K562 (cell line): Measurements from ENCODE around the gene RNF26. TPM values are rescaled to one million over a fixed set of nuclear protein-coding genes. Genes with fewer than 3 reads are reported as not detected.
A peak's percentile ranks its signal among the peaks of the same experiment; 100 is the strongest.

ENCODE experiments used
- ARNT ChIP-seq, 2 experiments: fragments of 450-650 bp; IDR thresholded peaks; 2 replicates each; pipeline ENCODE4 v1.6.1; 2016; ENCODE audit warnings: mild to moderate bottlenecking in 1 of 2
- ATF1 ChIP-seq, 2 experiments: fragments of 450-650 bp in 1 of 2; IDR thresholded peaks; 2 replicates each; pipeline ENCODE4 v1.6.1; 2016; ENCODE audit warnings: missing compliant biosample characterization in 1 of 2, missing genetic modification characterization in 1 of 2
- BMI1 ChIP-seq: fragments of 150-350 bp; IDR thresholded peaks from 2 replicates; pipeline ENCODE4 v1.6.1; 2014; ENCODE audit warnings: low read length
- BRF1 ChIP-seq: IDR thresholded peaks from 3 replicates; pipeline ENCODE4 v1.6.1; 2011; ENCODE audit warnings: borderline replicate concordance, mild to moderate bottlenecking; ENCODE audit not compliant: insufficient read length; ENCODE audit errors: extremely low read depth
- CAMTA2 ChIP-seq: fragments of 250-450 bp; sonication (Bioruptor Pico); conservative IDR thresholded peaks from 2 replicates; pipeline ENCODE4 v1.5.1; 2022
- DIDO1 ChIP-seq: fragments of 450-650 bp; IDR thresholded peaks from 2 replicates; pipeline ENCODE4 v1.6.1; 2016; ENCODE audit warnings: low read depth, missing biosample characterization, missing genetic modification characterization
- ELF1 ChIP-seq: fragments of 200-800 bp; sonication (Bioruptor generic); IDR thresholded peaks from 2 replicates; pipeline ENCODE4 v1.6.1; 2016; ENCODE audit warnings: missing genetic modification characterization, missing compliant biosample characterization
- ETV5 ChIP-seq: sonication (generic); formaldehyde crosslinking; IDR thresholded peaks from 2 replicates; pipeline ENCODE4 v1.4.0; 2020; ENCODE audit warnings: low read depth, mild to moderate bottlenecking, missing genetic modification reagents
- HDAC6 ChIP-seq: IDR thresholded peaks from 2 replicates; pipeline ENCODE4 v1.6.1; 2012; ENCODE audit warnings: low read depth, mild to moderate bottlenecking, control low read depth, inconsistent platforms, low read length, moderate library complexity
- HES1 ChIP-seq: fragments of 450-650 bp; IDR thresholded peaks from 2 replicates; pipeline ENCODE4 v1.6.1; 2016; ENCODE audit warnings: low read depth, mild to moderate bottlenecking, moderate library complexity
- MCM3 ChIP-seq: fragments of 450-650 bp; IDR thresholded peaks from 2 replicates; pipeline ENCODE4 v1.6.1; 2016
- NCOA4 ChIP-seq: fragments of 450-650 bp; IDR thresholded peaks from 2 replicates; pipeline ENCODE4 v1.6.1; 2018; ENCODE audit warnings: mild to moderate bottlenecking; ENCODE audit not compliant: partially characterized antibody
- NR1H2 ChIP-seq: sonication (generic); formaldehyde crosslinking; IDR thresholded peaks from 2 replicates; pipeline ENCODE4 v1.4.0; 2020; ENCODE audit warnings: mild to moderate bottlenecking, missing genetic modification reagents
- PCBP1 ChIP-seq: fragments of 200-400 bp; formaldehyde crosslinking; IDR thresholded peaks from 2 replicates; pipeline ENCODE4 v1.6.1; 2018; ENCODE audit warnings: mild to moderate bottlenecking, low read depth, low read length; ENCODE audit not compliant: poor library complexity, severe bottlenecking
- PHF21A ChIP-seq: fragments of 450-650 bp; IDR thresholded peaks from 2 replicates; pipeline ENCODE4 v1.6.1; 2017; ENCODE audit warnings: low read depth, borderline replicate concordance
- POLR2H ChIP-seq: IDR thresholded peaks from 2 replicates; pipeline ENCODE4 v1.6.1; 2016; ENCODE audit warnings: missing genetic modification characterization, low read depth, mild to moderate bottlenecking, control low read depth, missing compliant biosample characterization, moderate library complexity
- RBM17 ChIP-seq: fragments of 200-400 bp; formaldehyde crosslinking; IDR thresholded peaks from 2 replicates; pipeline ENCODE4 v1.6.1; 2017; ENCODE audit warnings: low read depth, mild to moderate bottlenecking, low read length, borderline replicate concordance
- SNRNP70 ChIP-seq: fragments of 200-400 bp; formaldehyde crosslinking; optimal IDR thresholded peaks from 2 replicates; pipeline ENCODE3; 2017; ENCODE audit warnings: low read depth, low read length
- SPI1 ChIP-seq: IDR thresholded peaks from 2 replicates; pipeline ENCODE4 v1.6.1; 2011; ENCODE audit warnings: low read depth, low read length, control low read depth, borderline replicate concordance
- THAP7 ChIP-seq: fragments of 250-450 bp; sonication (Bioruptor Pico); IDR thresholded peaks from 2 replicates; pipeline ENCODE4 v1.5.0; 2021
- TSHZ1 ChIP-seq: fragments of 250-450 bp; sonication (Bioruptor Pico); IDR thresholded peaks from 2 replicates; pipeline ENCODE4 v1.4.0; 2020; ENCODE audit warnings: mild to moderate bottlenecking, moderate library complexity
- U2AF1 ChIP-seq: fragments of 200-400 bp; formaldehyde crosslinking; optimal IDR thresholded peaks from 2 replicates; pipeline ENCODE3; 2017; ENCODE audit warnings: mild to moderate bottlenecking, low read depth, low read length, moderate library complexity
- ZNF263 ChIP-seq: sonication (generic); formaldehyde crosslinking; IDR thresholded peaks from 2 replicates; pipeline ENCODE4 v1.8.0; 2022; ENCODE audit warnings: mild to moderate bottlenecking, missing genetic modification reagents, borderline replicate concordance
- ZNF445 ChIP-seq: fragments of 250-450 bp; sonication (Bioruptor Pico); IDR thresholded peaks from 2 replicates; pipeline ENCODE4 v1.4.0; 2020; ENCODE audit warnings: low read depth, mild to moderate bottlenecking, moderate library complexity
- polyA plus RNA-seq, 8 experiments: library from polyadenylated mRNA; depleted of rRNA in 4 of 8; stranded (reverse) in 5 of 8; unstranded in 3 of 8; fragments of >200 nt; fragmentation: Nextera tagmentation in 2 of 8; fragmentation: Illumina TruSeq in 1 of 8; extraction: Ambion mirVana in 2 of 8; extraction: Trizol in 1 of 8; gene quantifications; 2 replicates each; pipeline versions ENCODE4 v1.2.1 to v1.2.3, GENCODE V29; 2011 to 2014; ENCODE audit warnings: inconsistent platforms in 1 of 8, missing spikeins in 1 of 8
- total RNA-seq, 7 experiments: library from RNA; depleted of rRNA in 6 of 7; stranded (reverse); fragments of >200 nt in 6 of 7; fragmentation: Illumina TruSeq in 2 of 7; extraction: Trizol in 2 of 7; gene quantifications; 2 replicates each; pipeline versions ENCODE4 v1.2.1 to v1.2.3, GENCODE V29; 2011 to 2021; ENCODE audit warnings: low replicate concordance in 1 of 7

RNF26 gene
- total and polyA plus RNA-seq, 9 of the 15 experiments (the other 6 are each of a cell fraction or from before 2014, with no cell fraction given) = 5.3 to 53.6 (median 12.7) TPM

- no peak for TF ChIP-seq PCBP1
- TF ChIP-seq CAMTA2 (CRISPR knock-in tag) = no peak
- no peak for TF ChIP-seq HDAC6
- no peak for TF ChIP-seq BRF1
- TF ChIP-seq MCM3 = no peak
- TF ChIP-seq HES1 = no peak
- TF ChIP-seq ARNT (IDR thresholded peaks at IDR 0.05) = 0 out of 4 replicates have a peak, but pooled peaks of 1 of the 2 experiments have one; percentile 10
- TF ChIP-seq NR1H2 (CRISPR knock-in tag) = no peak
- no peak for TF ChIP-seq ATF1 (CRISPR knock-in tag; IDR thresholded peaks at IDR 0.05)
- peak; percentile 87 for TF ChIP-seq ATF1 (tag; IDR thresholded peaks at IDR 0.05)
- TF ChIP-seq ZNF445 = no peak
- TF ChIP-seq ZNF263 (CRISPR knock-in tag) = peak; percentile 78
- no peak for TF ChIP-seq TSHZ1 (CRISPR knock-in tag)
- no peak for TF ChIP-seq RBM17
- TF ChIP-seq PHF21A = no peak
- TF ChIP-seq THAP7 = no peak
- TF ChIP-seq ETV5 = no peak
- TF ChIP-seq DIDO1 = no peak
- TF ChIP-seq U2AF1 = no peak
- no peak for TF ChIP-seq SNRNP70
- peak; percentile 84 for TF ChIP-seq POLR2H (tag)
- TF ChIP-seq BMI1 = no peak
- TF ChIP-seq ELF1 (tag) = no peak; the same call in 1 of the 2 replicates
- TF ChIP-seq SPI1 = 0 out of 2 replicates have a peak, but pooled peaks have one; percentile 21
- no peak for TF ChIP-seq NCOA4
These were observed 15.8 kb upstream of the RNF26 start (continued) for GRCh38 chr11:119318240-119319135.
